AG04450 (cell line): ENCODE data around the gene RUVBL2. TPM values are rescaled to one million over a fixed set of nuclear protein-coding genes. Genes with fewer than 3 reads are reported as not detected.

Experiments used
- CTCF ChIA-PET: fragments of 300-600, 350-600 bp; formaldehyde crosslinking; extraction: SDS; loops from one replicate; lab custom pipeline; 2022; ENCODE audit warnings: antibody characterized with exemption, inconsistent platforms; lab: Charles Lee
- POLR2A ChIA-PET: fragments of 350-600 bp; formaldehyde crosslinking; extraction: SDS; loops from one replicate; lab custom pipeline; 2021; ENCODE audit warnings: antibody characterized with exemption, inconsistent platforms; lab: Yijun Ruan, JAX
- DNase-seq: peaks from one replicate; pipeline ENCODE4 v3.0.0-alpha.2; 2011; ENCODE audit warnings: low read depth, low spot score
- H3K27ac ChIP-seq: one replicate; pipeline ENCODE4 v1.5.1; 2012; ENCODE audit warnings: low read depth, low read length, control low read depth
- H3K27me3 ChIP-seq: one replicate; pipeline ENCODE4 v1.6.0; 2012; ENCODE audit warnings: low read length; ENCODE audit not compliant: control insufficient read depth, insufficient read depth
- H3K4me3 ChIP-seq: 2 replicates; pipeline ENCODE4 v1.5.1; 2011; ENCODE audit warnings: mild to moderate bottlenecking, low read depth, low read length, control low read depth
- H3K9me3 ChIP-seq: 2 replicates; pipeline ENCODE4 v1.5.1; 2012; ENCODE audit warnings: low read length; ENCODE audit not compliant: control insufficient read depth, insufficient read depth
- CTCF ChIP-seq: IDR thresholded peaks from 2 replicates; pipeline ENCODE4 v1.5.1; 2011; ENCODE audit warnings: low read depth, low read length, control low read depth, inconsistent platforms
- polyA plus RNA-seq: library from polyadenylated mRNA; depleted of rRNA; stranded (reverse); fragments of >200 nt; gene quantifications from 2 replicates; pipeline ENCODE4 v1.2.3, GENCODE V29; 2011

RUVBL2 gene
- polyA plus RNA-seq, 1 experiment, result 107 TPM

- ChIA-PET CTCF (interaction anchor here (1.6 kb wide), 1 partner anchor 11 kb away, joined by 10 read pairs; no protein-coding TSS in a partner anchor), POLR2A (interaction anchor here (0.7 to 1.2 kb wide), 2 partner anchors 60 to 115 kb away, joined by 4 to 5 read pairs; partner anchors contain the start of gene NUCB1)
- Histone ChIP-seq H3K27me3 (no peaks in the 10 kb centered on the region), H3K9me3 (no peaks in the 10 kb centered on the region; the same call in 1 of the 2 replicates), H3K4me3 (no peak overlapping the region), H3K27ac (no peak overlapping the region)
- no peak for DNase-seq
- no peak for TF ChIP-seq CTCF
These were observed 34.1 kb upstream of the RUVBL2 start for GRCh38 chr19:48959341-48960239.

GRCh38 chr19:48961051-48961649 is 32.5 kb upstream of the RUVBL2 start:
- ChIA-PET POLR2A (interaction anchor here (0.6 to 1.3 kb wide), 4 partner anchors 20 to 90 kb away, joined by 3 to 4 read pairs (median 4); partner anchors contain the start of gene PPP1R15A), CTCF (interaction anchor here (0.7 to 1.6 kb wide), 3 partner anchors 10 to 173 kb away, joined by 3 to 10 read pairs (median 3); no protein-coding TSS in a partner anchor)
- H3K4me3 ChIP-seq, result no peak overlapping the region
- H3K27me3 ChIP-seq, result no peaks in the 10 kb centered on the region
- peaks cover 3% of the 10 kb centered on the region; the same call in 1 of the 2 replicates for H3K9me3 ChIP-seq
- H3K27ac ChIP-seq, result no peak overlapping the region
- no peak for TF ChIP-seq CTCF
- DNase-seq, result no peak

GRCh38 chr19:48961673-48962028 is 32.0 kb upstream of the RUVBL2 start:
- Histone ChIP-seq H3K4me3 (no peak overlapping the region), H3K27me3 (no peaks in the 10 kb centered on the region), H3K9me3 (peaks cover 3% of the 10 kb centered on the region; the same call in 1 of the 2 replicates), H3K27ac (peak overlapping the region; percentile 65)
- ChIA-PET POLR2A (interaction anchor here (0.6 to 1.3 kb wide), 4 partner anchors 14 to 90 kb away, joined by 4 to 11 read pairs (median 4); partner anchors contain the start of gene PPP1R15A), CTCF (interaction anchor here (0.7 kb wide), 1 partner anchor 119 kb away, joined by 3 read pairs; no protein-coding TSS in a partner anchor)
- no peak for DNase-seq
- no peak for TF ChIP-seq CTCF

- no peak for DNase-seq
These were observed 31.4 kb upstream of the RUVBL2 start for GRCh38 chr19:48962029-48962848.

More at GRCh38 chr19:48962029-48962848, 31.4 kb upstream of the RUVBL2 start:
- no peaks in the 10 kb centered on the region for H3K27me3 ChIP-seq
- POLR2A ChIA-PET, result interaction anchor here (0.6 to 1.3 kb wide), 4 partner anchors 14 to 90 kb away, joined by 4 to 11 read pairs (median 4); partner anchors contain the start of gene PPP1R15A
- TF ChIP-seq CTCF, result no peak
- CTCF ChIA-PET, result interaction anchor here (0.7 kb wide), 1 partner anchor 119 kb away, joined by 3 read pairs; no protein-coding TSS in a partner anchor
- H3K27ac ChIP-seq, result peak overlapping the region; percentile 65
- no peak overlapping the region for H3K4me3 ChIP-seq
- H3K9me3 ChIP-seq, result peaks cover 3% of the 10 kb centered on the region; the same call in 1 of the 2 replicates
